BLaER1 treated with 17β-estradiol and CSF1 and Interleukin-3, amounts not matched to agents 10 nM and 100 nM (cell line): Measurements from ENCODE around the gene ALK.

Source experiments
- H3K27ac ChIP-seq, 11 experiments: shearing (Covaris generic); formaldehyde crosslinking; 2 replicates each; pipeline ENCODE4 v1.8.1; 2022
- H3K27me3 ChIP-seq, 11 experiments: shearing (Covaris generic); formaldehyde crosslinking; 2 replicates each; pipeline ENCODE4 v1.8.1; 2022
- H3K36me3 ChIP-seq, 11 experiments: shearing (Covaris generic); formaldehyde crosslinking; 2 replicates each; pipeline ENCODE4 v1.8.1; 2022
- H3K4me1 ChIP-seq, 10 experiments: shearing (Covaris generic); formaldehyde crosslinking; 2 replicates each; pipeline ENCODE4 v1.8.1; 2022
- H3K4me2 ChIP-seq, 11 experiments: shearing (Covaris generic); formaldehyde crosslinking; 2 replicates each; pipeline ENCODE4 v1.8.1; 2022
- H3K4me3 ChIP-seq, 10 experiments: shearing (Covaris generic); formaldehyde crosslinking; 2 replicates each; pipeline ENCODE4 v1.8.1; 2022
- H3K9ac ChIP-seq, 11 experiments: shearing (Covaris generic); formaldehyde crosslinking; 2 replicates each; pipeline ENCODE4 v1.8.1; 2022
- H3K9me3 ChIP-seq, 11 experiments: shearing (Covaris generic); formaldehyde crosslinking; replicated peaks in 1 of 11; 2 replicates each; pipeline ENCODE4 v1.8.1; 2022
- H4K20me1 ChIP-seq, 11 experiments: shearing (Covaris generic); formaldehyde crosslinking; 2 replicates each; pipeline ENCODE4 v1.8.1; 2022
- Cebpa-rat ChIP-seq, 11 experiments: shearing (Covaris generic); IDR thresholded peaks; 2 replicates each; pipeline ENCODE4 v1.8.1; 2022

The ALK gene

DNA sequence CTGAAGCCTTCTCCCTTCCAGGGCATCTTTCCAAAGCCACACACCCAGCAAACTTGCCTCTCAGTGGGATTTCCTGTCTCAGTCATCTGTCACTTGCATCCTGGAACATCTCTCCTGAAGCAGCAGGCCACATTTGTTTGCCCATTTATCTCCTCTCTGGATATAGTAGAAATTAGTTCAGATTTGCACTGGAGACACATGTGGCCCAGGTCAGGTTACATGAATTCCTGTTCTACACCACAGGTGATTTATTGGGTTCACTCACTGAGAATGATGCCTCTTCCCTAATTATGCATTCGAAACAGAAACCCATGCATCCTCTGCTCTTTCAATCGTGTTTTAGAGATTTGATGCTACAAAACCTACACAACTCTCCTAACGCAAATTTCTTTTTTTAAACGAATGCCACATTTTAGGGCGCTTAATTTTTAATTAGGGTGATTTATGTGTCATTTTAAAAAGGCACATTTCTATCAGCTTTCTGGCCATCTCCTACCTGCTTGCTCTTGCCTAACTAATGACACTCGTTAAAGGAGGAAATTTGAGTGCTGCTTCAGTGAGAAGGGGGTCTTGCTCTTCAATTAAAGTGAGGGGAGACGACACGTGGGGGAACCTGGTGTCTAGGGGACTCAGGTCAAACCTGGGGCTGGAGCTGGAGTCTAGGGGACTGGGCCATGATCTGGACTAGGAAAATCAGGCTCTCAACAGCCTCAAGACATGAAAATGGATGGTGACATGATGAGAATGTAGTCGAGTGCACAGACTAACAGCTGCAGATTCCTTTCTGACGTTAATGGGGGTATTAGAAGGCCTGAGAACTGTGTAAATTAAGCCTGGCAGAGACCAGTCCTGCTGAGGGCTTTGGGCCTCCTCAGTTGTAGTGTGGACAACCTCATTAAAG is 584.8 kb downstream of the ALK start:
- no peaks in the 10 kb centered on the region for H3K4me1 ChIP-seq
- H3K27ac ChIP-seq = no peak overlapping the region
- H4K20me1 ChIP-seq = no peaks in the 10 kb centered on the region
- H3K9me3 ChIP-seq = no peaks in the 10 kb centered on the region
- H3K27me3 ChIP-seq = no peaks in the 10 kb centered on the region
- no peak overlapping the region for H3K4me2 ChIP-seq
- no peaks in the 10 kb centered on the region for H3K36me3 ChIP-seq
- no peak overlapping the region for H3K9ac ChIP-seq
- H3K4me3 ChIP-seq = no peak overlapping the region
- no peak for TF ChIP-seq Cebpa-rat (IDR thresholded peaks at IDR 0.05)

- Histone ChIP-seq H3K4me1 (no peaks in the 10 kb centered on the region), H3K36me3 (no peaks in the 10 kb centered on the region), H3K4me3 (no peak overlapping the region), H4K20me1 (no peaks in the 10 kb centered on the region), H3K9ac (no peak overlapping the region), H3K4me2 (no peak overlapping the region), H3K9me3 (no peaks in the 10 kb centered on the region), H3K27ac (no peak overlapping the region), H3K27me3 (no peaks in the 10 kb centered on the region)
- no peak for TF ChIP-seq Cebpa-rat (IDR thresholded peaks at IDR 0.05)
These were observed 586.0 kb downstream of the ALK start for GRCh38 chr2:29335396-29335795.

DNA sequence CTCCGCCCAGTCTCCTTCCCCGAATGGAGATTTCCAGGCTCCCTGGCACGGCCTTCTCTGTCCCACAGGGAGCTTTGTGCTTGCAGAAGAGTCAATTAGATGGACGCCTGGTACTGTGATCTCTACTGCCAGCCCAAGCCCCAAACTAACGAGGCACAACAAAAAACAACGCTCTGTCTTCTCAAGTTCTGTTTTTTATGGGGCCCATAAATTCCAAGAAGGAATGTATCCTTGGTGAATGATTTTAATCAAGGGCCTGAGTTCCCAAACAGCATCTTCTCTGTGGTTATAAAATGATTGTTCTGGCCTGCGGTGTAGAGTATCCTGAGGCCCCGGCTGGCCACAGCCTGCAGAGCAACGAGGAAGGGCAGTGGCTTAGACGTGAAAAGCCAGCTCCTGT is 586.7 kb downstream of the ALK start:
- Histone ChIP-seq H3K4me1 (no peaks in the 10 kb centered on the region), H3K36me3 (no peaks in the 10 kb centered on the region), H3K4me2 (no peak overlapping the region), H3K9ac (no peak overlapping the region), H3K27ac (no peak overlapping the region), H3K27me3 (no peaks in the 10 kb centered on the region), H4K20me1 (no peaks in the 10 kb centered on the region), H3K9me3 (no peaks in the 10 kb centered on the region), H3K4me3 (no peak overlapping the region)
- no peak for TF ChIP-seq Cebpa-rat (IDR thresholded peaks at IDR 0.05)

GRCh38 chr2:29332540-29332939 is 588.8 kb downstream of the ALK start:
- no peaks in the 10 kb centered on the region for H4K20me1 ChIP-seq
- no peaks in the 10 kb centered on the region for H3K27me3 ChIP-seq
- H3K9ac ChIP-seq = no peak overlapping the region
- no peaks in the 10 kb centered on the region for H3K9me3 ChIP-seq
- no peak overlapping the region for H3K4me3 ChIP-seq
- H3K4me1 ChIP-seq = no peaks in the 10 kb centered on the region
- H3K27ac ChIP-seq = no peak overlapping the region
- TF ChIP-seq Cebpa-rat (IDR thresholded peaks at IDR 0.05) = 0 out of 22 replicates have a peak, but pooled peaks of 1 of the 11 experiments have one; percentile 30
- H3K4me2 ChIP-seq = no peak overlapping the region
- no peaks in the 10 kb centered on the region for H3K36me3 ChIP-seq

DNA sequence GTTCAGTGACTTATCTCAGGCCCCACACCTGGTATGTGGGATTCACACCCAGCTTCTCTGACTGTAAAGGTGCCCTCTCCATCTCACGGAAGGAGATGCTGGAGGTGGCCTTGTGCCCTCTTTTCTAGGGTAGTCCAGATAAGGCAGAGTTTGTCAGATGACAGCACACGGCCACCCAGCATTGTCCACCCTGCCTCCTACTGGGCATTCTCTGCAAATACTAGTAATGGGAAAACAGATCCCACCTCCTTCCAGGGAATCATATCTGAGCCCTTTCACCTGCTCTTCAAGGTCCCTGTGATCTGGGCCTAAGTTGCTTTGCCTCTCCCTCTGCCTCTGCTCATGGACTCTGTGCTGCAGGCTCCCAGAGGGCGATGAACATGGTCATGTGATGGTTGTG is 591.5 kb downstream of the ALK start:
- no peak for TF ChIP-seq Cebpa-rat (IDR thresholded peaks at IDR 0.05)
- Histone ChIP-seq H3K4me3 (no peak overlapping the region), H4K20me1 (no peaks in the 10 kb centered on the region), H3K27ac (no peak overlapping the region), H3K36me3 (no peaks in the 10 kb centered on the region), H3K4me2 (no peak overlapping the region), H3K4me1 (peaks cover 0 to 7% (median 0%) of the 10 kb centered on the region in 10 experiments; a peak in 2 of 20 replicates), H3K9me3 (no peaks in the 10 kb centered on the region), H3K9ac (no peak overlapping the region), H3K27me3 (no peaks in the 10 kb centered on the region)

DNA sequence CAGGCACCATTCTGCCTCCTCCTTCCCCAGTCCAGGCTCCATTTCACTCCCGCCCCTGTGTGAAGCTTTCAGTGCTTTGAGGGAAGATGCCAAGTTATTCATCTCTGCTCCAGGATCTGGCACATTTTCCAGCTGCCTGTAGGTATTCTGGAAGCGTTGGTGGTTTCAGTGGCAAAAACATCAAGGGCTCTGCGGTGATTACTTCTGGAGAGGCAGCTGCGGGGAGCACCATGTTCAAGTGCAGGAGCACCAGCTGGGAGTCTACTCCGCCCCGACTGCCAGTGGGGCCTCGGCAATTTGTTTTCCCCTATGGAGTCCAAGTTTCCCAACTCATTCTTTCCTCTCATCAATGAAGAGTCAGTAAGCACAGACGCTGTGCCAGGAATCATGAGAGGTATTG is 594.5 kb downstream of the ALK start:
- no peaks in the 10 kb centered on the region for H3K27me3 ChIP-seq
- no peak overlapping the region for H3K27ac ChIP-seq
- no peak overlapping the region for H3K4me2 ChIP-seq
- no peaks in the 10 kb centered on the region for H4K20me1 ChIP-seq
- TF ChIP-seq Cebpa-rat (IDR thresholded peaks at IDR 0.05) = no peak
- no peak overlapping the region for H3K9ac ChIP-seq
- peaks cover 0 to 24% (median 8%) of the 10 kb centered on the region in 10 experiments; a peak in 11 of 20 replicates for H3K4me1 ChIP-seq
- H3K9me3 ChIP-seq = no peaks in the 10 kb centered on the region
- H3K4me3 ChIP-seq = no peak overlapping the region
- no peaks in the 10 kb centered on the region for H3K36me3 ChIP-seq

- Histone ChIP-seq H3K9me3 (no peaks in the 10 kb centered on the region; a peak in 1 of 22 replicates), H3K36me3 (no peaks in the 10 kb centered on the region), H3K4me1 (peaks cover 0 to 36% (median 9%) of the 10 kb centered on the region in 10 experiments; a peak in 11 of 20 replicates), H3K9ac (no peak overlapping the region), H3K4me2 (0 out of 22 replicates have a peak overlapping the region, but pooled peaks of 1 of the 11 experiments have one; percentile 3), H4K20me1 (no peaks in the 10 kb centered on the region), H3K27me3 (no peaks in the 10 kb centered on the region), H3K4me3 (no peak overlapping the region), H3K27ac (no peak overlapping the region)
- TF ChIP-seq Cebpa-rat (IDR thresholded peaks at IDR 0.05) = no peak
These were observed 595.8 kb downstream of the ALK start for GRCh38 chr2:29325544-29325943.

DNA sequence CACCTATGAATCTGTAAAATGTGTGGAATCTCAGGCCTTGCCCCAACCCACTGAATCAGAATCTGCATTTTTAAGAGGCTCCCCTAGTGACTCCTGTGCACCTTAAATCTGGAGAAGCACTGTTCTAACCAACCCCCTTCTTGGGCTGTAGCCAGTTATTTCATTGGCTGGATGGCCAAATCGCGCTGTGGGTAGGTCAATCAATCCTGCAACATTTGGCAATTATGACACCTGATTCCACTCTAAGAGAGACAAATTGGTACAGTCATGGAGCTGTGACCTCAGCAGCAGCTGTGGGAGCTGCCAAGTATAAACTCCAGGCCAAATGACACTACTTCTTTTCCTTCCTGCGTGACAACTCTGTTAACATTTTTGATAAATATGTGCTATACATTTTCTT is 597.4 kb downstream of the ALK start:
- H3K4me1 ChIP-seq = peaks cover 0 to 49% (median 16%) of the 10 kb centered on the region in 10 experiments; a peak in 11 of 20 replicates
- TF ChIP-seq Cebpa-rat (IDR thresholded peaks at IDR 0.05) = no peak
- no peaks in the 10 kb centered on the region for H3K27me3 ChIP-seq
- no peak overlapping the region for H3K27ac ChIP-seq
- H3K4me3 ChIP-seq = no peak overlapping the region
- H3K36me3 ChIP-seq = no peaks in the 10 kb centered on the region
- no peaks in the 10 kb centered on the region for H4K20me1 ChIP-seq
- no peaks in the 10 kb centered on the region; a peak in 1 of 22 replicates for H3K9me3 ChIP-seq
- no peak overlapping the region for H3K9ac ChIP-seq
- 0 out of 22 replicates have a peak overlapping the region, but pooled peaks of 1 of the 11 experiments have one; percentile 56 for H3K4me2 ChIP-seq

DNA sequence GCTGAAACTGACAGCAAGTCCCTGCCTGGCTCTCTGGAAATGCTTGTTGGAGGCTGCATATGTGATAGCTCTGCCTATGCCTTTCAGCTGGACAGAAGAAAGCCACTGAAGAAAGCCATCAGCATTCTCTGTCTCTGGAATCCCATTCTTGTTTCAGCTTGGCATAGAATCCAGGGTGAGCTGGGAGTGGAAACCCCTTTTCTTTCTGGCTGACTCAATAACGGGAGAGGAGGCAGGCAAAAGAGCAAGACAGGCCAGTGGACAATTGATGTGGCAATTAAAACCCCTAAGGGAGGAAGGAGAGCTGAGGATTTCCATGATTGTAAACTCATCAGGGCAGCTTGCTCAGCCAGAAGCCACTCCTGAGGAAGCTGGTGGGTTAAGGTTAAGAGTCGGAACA is 598.1 kb downstream of the ALK start:
- no peak overlapping the region for H3K4me3 ChIP-seq
- peaks cover 0 to 56% (median 21%) of the 10 kb centered on the region in 10 experiments; a peak in 14 of 20 replicates for H3K4me1 ChIP-seq
- H3K27me3 ChIP-seq = no peaks in the 10 kb centered on the region
- no peaks in the 10 kb centered on the region; a peak in 1 of 22 replicates for H3K9me3 ChIP-seq
- no peak for TF ChIP-seq Cebpa-rat (IDR thresholded peaks at IDR 0.05)
- no peaks in the 10 kb centered on the region for H4K20me1 ChIP-seq
- H3K4me2 ChIP-seq = peak overlapping the region in 3 of 11 experiments; percentile 34 to 57 (median 56); a peak in 4 of 22 replicates
- H3K27ac ChIP-seq = no peak overlapping the region
- H3K9ac ChIP-seq = no peak overlapping the region
- no peaks in the 10 kb centered on the region for H3K36me3 ChIP-seq
